Fibroblast of skin of right biceps (primary cell): Measurements from ENCODE around the gene LRRC15.

ENCODE experiments used
- DNase-seq: peaks from one replicate; pipeline ENCODE4 v3.0.0-alpha.2; 2013

Gene LRRC15

GRCh38 chr3:194355379-194355778 lies 14.2 kb downstream of the LRRC15 start:
- DNase-seq: no peak

- DNase-seq: no peak
These were observed 15.2 kb downstream of the LRRC15 start for GRCh38 chr3:194354315-194354714.

- DNase-seq: no peak
These were observed 16.8 kb downstream of the LRRC15 start for GRCh38 chr3:194352667-194353246.

GRCh38 chr3:194351952-194352536 lies 17.5 kb downstream of the LRRC15 start:
- no peak for DNase-seq

GRCh38 chr3:194351080-194351672 lies 18.4 kb downstream of the LRRC15 start, which contains the start of gene CPN2:
CPN2 (minus strand) TSS chr3:194351328; CDS start chr3:194342702, 8,626 bp downstream.
- DNase-seq: no peak

- DNase-seq: no peak
These were observed 18.8 kb downstream of the LRRC15 start for GRCh38 chr3:194350726-194351071.

- DNase-seq: peak; percentile 59
These were observed 21.2 kb downstream of the LRRC15 start for GRCh38 chr3:194348354-194348753.

GRCh38 chr3:194346621-194347020 lies 22.9 kb downstream of the LRRC15 start:
- DNase-seq: no peak

- no peak for DNase-seq
These were observed 23.5 kb downstream of the LRRC15 start for GRCh38 chr3:194346035-194346434.

GRCh38 chr3:194344012-194344411 lies 25.5 kb downstream of the LRRC15 start:
- peak; percentile 50 for DNase-seq

GRCh38 chr3:194343561-194343893 lies 26.0 kb downstream of the LRRC15 start:
- no peak for DNase-seq

- DNase-seq: no peak
These were observed 26.5 kb downstream of the LRRC15 start for GRCh38 chr3:194342861-194343560.

GRCh38 chr3:194340757-194341400 lies 28.7 kb downstream of the LRRC15 start:
- DNase-seq: no peak

GRCh38 chr3:194339840-194340239 lies 29.7 kb downstream of the LRRC15 start:
- no peak for DNase-seq

GRCh38 chr3:194339356-194339755 lies 30.2 kb downstream of the LRRC15 start:
- DNase-seq: no peak

GRCh38 chr3:194337965-194338753 lies 31.4 kb downstream of the LRRC15 start:
- DNase-seq: peak; percentile 46

GRCh38 chr3:194336601-194337355 lies 32.8 kb downstream of the LRRC15 start:
- DNase-seq: no peak

GRCh38 chr3:194333981-194334320 lies 35.6 kb downstream of the LRRC15 start:
- DNase-seq: no peak

GRCh38 chr3:194333212-194333980 lies 36.1 kb downstream of the LRRC15 start:
- DNase-seq: peak; percentile 85

- DNase-seq: no peak
These were observed 36.7 kb downstream of the LRRC15 start for GRCh38 chr3:194332858-194333211.

- DNase-seq: peak; percentile 88
These were observed 39.0 kb downstream of the LRRC15 start for GRCh38 chr3:194330579-194330978.
